HepG2 (cell line): ENCODE results near the gene ABCC12. TPM values are rescaled to one million over a fixed set of nuclear protein-coding genes. Genes with fewer than 3 reads are reported as not detected.

Experiments
- AKNA ChIP-seq: sonication (generic); formaldehyde crosslinking; IDR thresholded peaks from 2 replicates; pipeline ENCODE4 v1.4.0; 2020; ENCODE audit warnings: missing genetic modification reagents, borderline replicate concordance
- CBX5 ChIP-seq: sonication (generic); formaldehyde crosslinking; IDR thresholded peaks from 2 replicates; pipeline ENCODE4 v1.4.0; 2020; ENCODE audit warnings: missing genetic modification reagents, borderline replicate concordance
- KAT7 ChIP-seq: IDR thresholded peaks from 2 replicates; pipeline ENCODE4 v1.6.1; 2018; ENCODE audit warnings: borderline replicate concordance, missing compliant biosample characterization
- KDM2A ChIP-seq: sonication (generic); formaldehyde crosslinking; IDR thresholded peaks from 2 replicates; pipeline ENCODE4 v1.4.0; 2020; ENCODE audit warnings: low read depth, missing genetic modification reagents, borderline replicate concordance
- NR2F2 ChIP-seq: IDR thresholded peaks from 2 replicates; pipeline ENCODE4 v1.6.1; 2012; ENCODE audit warnings: low read depth, inconsistent platforms, borderline replicate concordance
- RCOR2 ChIP-seq: IDR thresholded peaks from 2 replicates; pipeline ENCODE4 v1.6.1; 2016; ENCODE audit warnings: missing biosample characterization, missing genetic modification reagents
- RERE ChIP-seq: IDR thresholded peaks from 2 replicates; pipeline ENCODE4 v1.6.1; 2016; ENCODE audit warnings: low read depth, missing genetic modification reagents, missing compliant biosample characterization
- RNF219 ChIP-seq: sonication (generic); formaldehyde crosslinking; IDR thresholded peaks from 2 replicates; pipeline ENCODE4 v1.5.0; 2020; ENCODE audit warnings: mild to moderate bottlenecking, missing genetic modification reagents
- TFE3 ChIP-seq: IDR thresholded peaks from 2 replicates; pipeline ENCODE4 v1.6.1; 2016
- ZNF644 ChIP-seq: IDR thresholded peaks from 2 replicates; pipeline ENCODE4 v1.6.1; 2016; ENCODE audit warnings: low read depth
- ZNF792 ChIP-seq: IDR thresholded peaks from 2 replicates; pipeline ENCODE4 v1.6.1; 2016
- ZSCAN25 ChIP-seq: sonication (generic); formaldehyde crosslinking; IDR thresholded peaks from 2 replicates; pipeline ENCODE4 v1.8.0; 2022; ENCODE audit warnings: mild to moderate bottlenecking, missing genetic modification reagents
- polyA plus RNA-seq, 8 experiments: library from polyadenylated mRNA; depleted of rRNA in 3 of 8; stranded (reverse) in 7 of 8; unstranded in 1 of 8; fragments of >200 nt; fragmentation: Illumina TruSeq in 4 of 8; extraction: Trizol in 4 of 8; gene quantifications; 2 replicates each; pipeline versions ENCODE4 v1.2.1 to v1.2.3, GENCODE V29; 2011 to 2016; ENCODE audit warnings: low read depth in 4 of 8, missing spikeins in 1 of 8, mixed read lengths in 1 of 8; ENCODE audit not compliant: insufficient read depth in 1 of 8
- total RNA-seq, 5 experiments: library from RNA; depleted of rRNA; stranded (reverse); fragments of >200 nt; fragmentation: Illumina TruSeq; extraction: Trizol; gene quantifications; 2 replicates each; pipeline ENCODE4 v1.2.3, GENCODE V29; 2016; ENCODE audit warnings: low read depth in 1 of 5

ABCC12 gene
- total and polyA plus RNA-seq, 2 of the 13 experiments (the other 11 are each of a cell fraction or from before 2014, with no cell fraction given): not detected

- no peak for TF ChIP-seq AKNA (CRISPR knock-in tag)
- TF ChIP-seq NR2F2: peak; percentile 32; the same call in 1 of the 2 replicates
- 0 out of 2 replicates have a peak, but pooled peaks have one; percentile 18 for TF ChIP-seq TFE3
- peak; percentile 94 for TF ChIP-seq RCOR2
- peak; percentile 71 for TF ChIP-seq ZNF644
- peak; percentile 68; the same call in 1 of the 2 replicates for TF ChIP-seq RERE (CRISPR knock-in tag)
- TF ChIP-seq KDM2A (CRISPR knock-in tag): peak; percentile 71; the same call in 1 of the 2 replicates
- TF ChIP-seq RNF219 (CRISPR knock-in tag): 0 out of 2 replicates have a peak, but pooled peaks have one; percentile 93
- TF ChIP-seq ZNF792 (CRISPR knock-in tag): peak; percentile 39; the same call in 1 of the 2 replicates
- peak; percentile 31; the same call in 1 of the 2 replicates for TF ChIP-seq ZSCAN25 (CRISPR knock-in tag)
- peak; percentile 72; the same call in 1 of the 2 replicates for TF ChIP-seq CBX5 (CRISPR knock-in tag)
- TF ChIP-seq KAT7: peak; percentile 98; the same call in 1 of the 2 replicates
These were observed 9.3 kb upstream of the ABCC12 start (continued) for GRCh38 chr16:48164907-48165715.
